Right atrium auricular region (tissue), 2 donors: Measurements from ENCODE around the gene TAF13. TPM values are rescaled to one million over a fixed set of nuclear protein-coding genes. Genes with fewer than 3 reads are reported as not detected.
A peak's percentile ranks its signal among the peaks of the same experiment; 100 is the strongest.

Experiments used
- DNase-seq: peaks from one replicate; pipeline ENCODE4 v3.0.0-alpha.2; 2019; ENCODE audit warnings: low spot score
- H3K27ac ChIP-seq, 2 donors: fragments of 200-600 bp; sonication (generic); 1 replicate in 1 of 2; 2 replicates in 1 of 2; pipeline ENCODE4 v1.5.1; 2016 to 2019
- H3K27me3 ChIP-seq, 2 donors: fragments of 200-600 bp; sonication (generic); one replicate each; pipeline versions ENCODE4 v1.5.1 to v1.6.0; 2017 to 2019
- H3K36me3 ChIP-seq: fragments of 200-600 bp; sonication (generic); one replicate; pipeline ENCODE4 v1.5.1; 2016
- H3K4me1 ChIP-seq, 2 donors: fragments of 200-600 bp; sonication (generic); one replicate each; pipeline versions ENCODE4 v1.5.1 to v1.6.0; 2017 to 2019
- H3K4me3 ChIP-seq, 2 donors: fragments of 200-600 bp; sonication (generic); 1 replicate in 1 of 2; 2 replicates in 1 of 2; pipeline ENCODE4 v1.5.1; 2017 to 2019; ENCODE audit warnings: mild to moderate bottlenecking in 1 of 2, moderate library complexity in 1 of 2
- H3K9me3 ChIP-seq, 2 donors: fragments of 200-600 bp; sonication (generic); one replicate each; pipeline ENCODE4 v1.5.1; 2019
- total RNA-seq, 2 donors: library from RNA; depleted of rRNA; stranded (reverse); fragments of >200 nt; gene quantifications; one replicate each; pipeline ENCODE4 v1.1.0, GENCODE V29; 2016
- TF ChIP-seq, protein P1 (sequence below), 2 donors: fragments of 200-600 bp; sonication (generic); IDR thresholded peaks; one replicate each; pipeline ENCODE4 v1.5.1; 2019; ENCODE audit warnings: antibody characterized with exemption in 2 of 2

Gene TAF13, protein sequence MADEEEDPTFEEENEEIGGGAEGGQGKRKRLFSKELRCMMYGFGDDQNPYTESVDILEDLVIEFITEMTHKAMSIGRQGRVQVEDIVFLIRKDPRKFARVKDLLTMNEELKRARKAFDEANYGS
- 10 to 100 TPM; 32.2 to 35.9 TPM for total RNA-seq

- no peaks in the 10 kb centered on the region for H3K9me3 ChIP-seq
- peaks cover 0 to 18% of the 10 kb centered on the region in 2 donors for H3K4me1 ChIP-seq
- peak; percentile 95 for DNase-seq
- H3K4me3 ChIP-seq: peak within 1 kb of the TSS; percentile 74 to 92
- TF ChIP-seq, protein P1, sequence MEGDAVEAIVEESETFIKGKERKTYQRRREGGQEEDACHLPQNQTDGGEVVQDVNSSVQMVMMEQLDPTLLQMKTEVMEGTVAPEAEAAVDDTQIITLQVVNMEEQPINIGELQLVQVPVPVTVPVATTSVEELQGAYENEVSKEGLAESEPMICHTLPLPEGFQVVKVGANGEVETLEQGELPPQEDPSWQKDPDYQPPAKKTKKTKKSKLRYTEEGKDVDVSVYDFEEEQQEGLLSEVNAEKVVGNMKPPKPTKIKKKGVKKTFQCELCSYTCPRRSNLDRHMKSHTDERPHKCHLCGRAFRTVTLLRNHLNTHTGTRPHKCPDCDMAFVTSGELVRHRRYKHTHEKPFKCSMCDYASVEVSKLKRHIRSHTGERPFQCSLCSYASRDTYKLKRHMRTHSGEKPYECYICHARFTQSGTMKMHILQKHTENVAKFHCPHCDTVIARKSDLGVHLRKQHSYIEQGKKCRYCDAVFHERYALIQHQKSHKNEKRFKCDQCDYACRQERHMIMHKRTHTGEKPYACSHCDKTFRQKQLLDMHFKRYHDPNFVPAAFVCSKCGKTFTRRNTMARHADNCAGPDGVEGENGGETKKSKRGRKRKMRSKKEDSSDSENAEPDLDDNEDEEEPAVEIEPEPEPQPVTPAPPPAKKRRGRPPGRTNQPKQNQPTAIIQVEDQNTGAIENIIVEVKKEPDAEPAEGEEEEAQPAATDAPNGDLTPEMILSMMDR (IDR thresholded peaks at IDR 0.05): peak in 1 of 2 donors; percentile 49
- H3K27ac ChIP-seq: peak within 1 kb of the TSS; percentile 88 to 97
- H3K27me3 ChIP-seq: no peaks in the 10 kb centered on the region
- H3K36me3 ChIP-seq: peaks cover 4% of the 10 kb centered on the region
Observed at GRCh38 chr1:109075531-109076490, at the start of gene TAF13. TAF13 (minus strand) TSS chr1:109076003; CDS start chr1:109075947, 56 bp downstream.

- Histone ChIP-seq H3K36me3 (no peaks in the 10 kb centered on the region), H3K9me3 (no peaks in the 10 kb centered on the region), H3K27ac (no peak overlapping the region), H3K4me3 (no peak overlapping the region), H3K4me1 (no peaks in the 10 kb centered on the region), H3K27me3 (no peaks in the 10 kb centered on the region)
- TF ChIP-seq, protein P1 (IDR thresholded peaks at IDR 0.05): no peak
- DNase-seq: no peak
Observed at GRCh38 chr1:109120356-109120755, 44.6 kb upstream of the TAF13 start.

GRCh38 chr1:109118089-109118488, 42.3 kb upstream of the TAF13 start:
- Histone ChIP-seq H3K9me3 (no peaks in the 10 kb centered on the region), H3K36me3 (no peaks in the 10 kb centered on the region), H3K27ac (no peak overlapping the region), H3K4me3 (no peak overlapping the region), H3K4me1 (peaks cover 0 to 14% of the 10 kb centered on the region in 2 donors), H3K27me3 (no peaks in the 10 kb centered on the region)
- DNase-seq: no peak
- TF ChIP-seq, protein P1 (IDR thresholded peaks at IDR 0.05): no peak

- Histone ChIP-seq H3K27ac (no peak overlapping the region), H3K9me3 (no peaks in the 10 kb centered on the region), H3K4me1 (peaks cover 0 to 28% of the 10 kb centered on the region in 2 donors), H3K36me3 (no peaks in the 10 kb centered on the region), H3K4me3 (no peak overlapping the region), H3K27me3 (no peaks in the 10 kb centered on the region)
- TF ChIP-seq, protein P1 (IDR thresholded peaks at IDR 0.05): no peak
- DNase-seq: no peak
Observed at GRCh38 chr1:109116286-109116685, 40.5 kb upstream of the TAF13 start.

- H3K36me3 ChIP-seq: no peaks in the 10 kb centered on the region
- peaks cover 0 to 28% of the 10 kb centered on the region in 2 donors for H3K4me1 ChIP-seq
- TF ChIP-seq, protein P1 (IDR thresholded peaks at IDR 0.05): no peak
- DNase-seq: no peak
- no peak overlapping the region for H3K27ac ChIP-seq
- no peaks in the 10 kb centered on the region for H3K27me3 ChIP-seq
- H3K9me3 ChIP-seq: no peaks in the 10 kb centered on the region
- H3K4me3 ChIP-seq: no peak overlapping the region
Observed at GRCh38 chr1:109115685-109116084, 39.9 kb upstream of the TAF13 start.
